GM19240 (cell line): ENCODE measurements around the gene ARMC2.
"Not testable (repeated sequence)": the region's sequence is repeated elsewhere in the genome, so short reads cannot be mapped to it uniquely, and the experiment has no call there.

ENCODE experiments used
- DNase-seq: peaks from one replicate; pipeline ENCODE4 v3.0.0; 2011; ENCODE audit warnings: low spot score; ENCODE audit not compliant: insufficient read length

The ARMC2 gene

DNA sequence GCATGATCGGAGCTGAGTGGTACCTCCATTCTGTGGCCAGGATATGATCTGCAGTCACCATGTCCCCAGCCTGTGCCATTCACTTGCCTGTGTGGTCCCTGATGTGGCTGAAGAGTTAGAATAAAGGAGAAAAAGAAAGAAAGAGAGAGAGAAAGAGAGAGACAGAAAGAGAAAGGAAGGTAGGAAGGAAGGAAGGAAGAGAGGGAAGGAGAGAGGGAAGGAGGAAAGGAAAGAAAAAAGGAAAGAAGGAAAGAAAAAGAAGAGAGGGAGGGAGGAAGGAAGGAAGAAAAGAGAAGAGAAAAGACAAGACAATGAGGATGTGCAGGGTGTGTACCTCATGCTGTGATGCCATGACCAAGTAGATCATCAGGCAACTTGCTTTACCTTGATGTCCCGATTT is 22.1 kb downstream of the ARMC2 start:
- no peak for DNase-seq

DNA sequence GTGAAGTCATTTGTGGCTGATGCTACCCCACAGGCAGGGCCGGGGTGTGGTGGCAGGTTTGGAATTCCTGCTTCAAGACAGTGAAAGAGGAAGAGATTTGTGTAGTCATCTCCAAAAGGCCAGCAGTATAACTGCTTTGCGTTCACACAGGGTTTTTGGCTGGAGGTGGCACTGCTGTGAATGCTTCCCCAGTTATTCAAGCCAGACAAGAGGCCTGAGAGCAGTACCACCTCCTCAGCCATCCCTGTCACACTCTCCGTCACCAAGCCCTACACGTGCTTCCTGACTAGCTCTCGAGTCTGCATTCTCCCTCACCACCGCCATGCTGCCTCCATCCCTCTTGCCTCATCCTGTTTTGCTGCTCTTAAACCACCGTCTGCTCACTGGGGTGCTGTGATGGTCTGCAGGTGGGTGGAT is 23.9 kb downstream of the ARMC2 start:
- no peak for DNase-seq

DNA sequence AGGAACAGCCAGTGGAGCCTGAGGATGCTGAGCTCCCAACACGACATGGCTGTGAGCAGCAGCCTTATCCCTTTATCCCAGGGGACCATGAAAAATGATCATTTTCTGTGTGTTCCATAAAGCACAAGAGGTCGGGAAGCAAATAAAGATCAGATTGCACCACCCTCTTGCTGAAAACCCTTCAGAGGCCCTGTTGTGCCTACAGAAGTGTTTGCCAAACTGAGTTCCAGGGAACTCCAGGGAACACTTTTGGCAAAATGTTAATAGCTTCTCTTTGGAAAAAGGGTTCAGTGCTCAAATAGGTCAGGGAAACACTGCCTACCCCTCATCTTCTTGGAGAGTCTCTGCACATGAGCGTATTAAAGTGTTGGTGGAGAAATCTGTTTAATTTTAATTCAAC is 24.4 kb downstream of the ARMC2 start:
- no peak for DNase-seq

DNA sequence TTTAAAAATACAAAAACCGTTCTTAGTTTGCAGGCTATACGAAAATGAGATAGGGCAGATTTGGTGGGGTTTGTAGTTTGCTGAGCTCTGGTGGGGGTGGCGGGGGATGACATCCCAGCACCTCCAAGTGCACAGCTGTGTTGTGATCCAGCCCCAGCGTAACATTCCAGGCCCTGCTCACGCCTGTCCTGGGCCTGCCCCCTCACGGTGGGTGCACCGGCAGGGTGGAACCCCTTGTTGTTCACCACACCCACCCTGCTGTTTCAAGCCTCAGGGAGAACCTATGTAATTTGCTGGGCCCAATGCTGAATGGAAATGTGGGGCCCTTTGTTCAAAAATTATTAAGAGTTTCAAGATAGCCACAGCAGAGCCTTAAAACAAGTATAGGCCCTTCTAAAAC is 25.0 kb downstream of the ARMC2 start:
- no peak for DNase-seq

DNA sequence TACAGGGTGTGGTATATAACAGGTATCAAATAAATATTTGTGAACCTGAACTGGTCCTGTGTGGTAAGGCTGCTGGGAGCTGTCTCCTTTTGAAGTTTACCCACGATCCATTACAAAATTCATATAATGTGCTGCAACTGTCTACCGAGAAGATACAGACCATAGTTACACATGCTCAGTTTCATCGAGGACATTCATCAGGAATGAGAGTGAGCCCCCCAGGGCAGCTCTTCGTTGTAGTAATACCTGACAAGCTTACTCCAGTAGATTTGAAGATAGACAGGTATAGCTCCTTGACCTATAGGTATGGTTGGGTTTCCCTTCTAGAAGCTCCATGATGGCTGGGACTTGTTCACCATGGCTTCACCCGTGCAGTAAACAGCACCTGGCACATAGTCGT is 25.7 kb downstream of the ARMC2 start:
- no peak for DNase-seq

DNA sequence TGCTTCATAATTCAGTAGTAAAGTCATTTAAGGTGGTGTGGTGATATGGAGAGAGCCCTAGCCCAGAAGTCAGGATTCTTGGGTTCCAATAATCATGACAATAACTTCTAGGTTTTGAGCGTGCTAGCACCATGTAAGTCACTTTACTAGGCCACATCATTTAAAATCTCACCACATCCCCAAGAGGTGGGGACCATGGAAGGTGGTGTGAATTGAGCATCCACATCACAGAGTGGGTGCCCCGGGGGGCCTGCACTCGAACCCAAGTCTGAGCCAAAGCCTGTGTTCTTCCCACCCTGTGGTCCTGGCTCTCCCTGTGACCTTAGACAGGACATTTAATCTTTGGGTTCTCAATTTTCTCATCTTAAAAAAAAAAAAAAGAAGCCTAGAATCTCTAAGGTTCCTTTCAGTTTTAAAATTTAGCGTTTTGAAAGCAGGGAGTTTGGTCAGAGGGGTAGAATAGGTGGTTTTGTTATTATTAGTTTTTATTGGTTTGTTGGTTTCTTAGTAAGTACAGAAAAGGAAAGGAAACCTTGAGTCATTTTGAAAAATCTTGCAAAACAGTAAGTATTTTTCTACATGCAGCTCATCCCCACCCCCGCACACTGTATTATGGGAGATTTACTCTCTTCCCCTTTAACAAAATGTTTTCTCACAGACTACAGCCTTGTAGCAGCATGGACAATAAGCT is 26.4 kb downstream of the ARMC2 start:
- no peak for DNase-seq

DNA sequence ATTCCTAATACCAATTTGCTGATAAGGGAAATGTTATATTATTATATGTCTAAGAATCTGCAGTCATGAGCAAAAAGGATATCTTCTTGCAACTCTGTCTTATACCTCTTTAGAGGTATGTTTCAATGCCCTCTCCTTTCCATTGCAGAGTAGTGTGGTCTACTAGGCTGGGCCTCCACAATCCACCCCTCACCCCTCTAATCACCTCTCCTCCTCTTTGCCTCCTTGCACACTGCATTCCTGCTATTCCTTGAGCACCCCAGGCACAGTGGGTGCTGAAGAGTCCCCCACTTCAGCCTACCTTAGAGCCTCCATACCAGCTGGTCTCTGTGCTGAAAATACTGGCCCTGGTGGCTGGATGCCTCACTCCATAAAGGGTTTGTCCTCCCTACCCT is 26.9 kb downstream of the ARMC2 start:
- DNase-seq: no peak

DNA sequence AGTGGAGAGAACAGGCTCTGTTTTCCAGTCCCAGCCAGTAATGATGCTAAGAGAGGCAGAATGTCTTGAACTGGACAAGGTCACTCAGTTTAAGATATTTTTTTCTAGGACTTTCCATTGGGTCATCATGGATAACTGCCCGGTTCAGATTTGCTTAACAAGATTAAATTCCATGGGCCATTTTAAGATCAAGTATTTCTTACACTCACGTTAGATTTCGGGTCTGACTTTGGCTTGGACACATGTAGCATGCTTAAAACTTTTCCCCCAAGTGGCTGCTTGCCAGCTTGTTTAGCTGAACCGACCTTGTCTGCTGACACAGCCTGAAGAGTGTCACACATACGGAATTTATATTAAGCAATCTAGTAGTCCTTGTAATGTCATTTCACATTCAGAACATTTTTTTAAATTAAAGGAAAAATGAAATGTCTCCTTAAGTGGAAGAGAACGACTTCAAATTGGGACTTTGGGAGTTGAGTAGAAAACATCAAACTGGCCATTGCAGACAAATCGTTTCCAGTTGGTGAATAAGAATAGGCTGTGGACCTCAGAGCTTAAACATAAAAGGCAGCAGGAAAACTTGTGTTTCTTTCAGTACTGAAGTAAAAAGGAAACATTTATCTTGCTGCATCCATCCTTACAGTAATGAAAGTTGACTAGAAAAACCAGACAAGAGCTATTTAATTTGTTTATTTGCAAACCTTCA is 29.0 kb downstream of the ARMC2 start:
- no peak for DNase-seq

DNA sequence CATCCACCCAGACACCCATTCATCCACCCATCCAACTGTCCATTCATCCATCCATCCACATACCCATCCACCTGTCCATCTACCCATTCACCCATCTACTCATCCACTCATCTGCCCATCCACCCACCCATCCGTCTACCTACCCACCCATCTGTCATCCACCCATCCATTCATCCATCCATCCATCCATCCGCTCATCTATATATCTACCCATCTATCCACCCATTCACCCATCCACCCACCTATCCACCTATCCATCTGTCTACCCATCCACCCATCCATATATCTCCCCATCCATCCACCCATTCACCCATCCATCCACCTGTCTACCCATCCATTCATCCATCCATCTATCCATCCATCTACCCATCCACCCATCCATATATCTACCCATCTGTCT is 30.7 kb downstream of the ARMC2 start:
- DNase-seq: no peak

DNA sequence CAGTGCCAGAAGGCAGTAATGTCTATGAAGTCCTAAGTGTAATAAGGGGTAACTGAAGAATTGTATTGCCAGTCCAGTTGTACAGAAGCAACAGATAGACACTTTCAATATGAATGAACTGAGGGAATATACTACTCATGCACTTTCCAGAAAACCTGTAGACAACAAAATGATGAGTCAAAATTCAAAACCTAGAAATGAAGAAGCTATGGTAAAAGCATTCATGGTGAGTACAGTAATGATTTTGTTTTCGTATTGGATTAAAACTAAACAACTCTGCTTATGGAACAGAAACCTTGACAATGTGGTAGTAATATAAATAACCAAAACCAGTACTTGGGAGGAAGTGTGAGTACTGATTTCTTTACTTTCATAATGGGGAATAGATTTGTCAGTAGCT is 35.0 kb downstream of the ARMC2 start:
- DNase-seq: no peak

DNA sequence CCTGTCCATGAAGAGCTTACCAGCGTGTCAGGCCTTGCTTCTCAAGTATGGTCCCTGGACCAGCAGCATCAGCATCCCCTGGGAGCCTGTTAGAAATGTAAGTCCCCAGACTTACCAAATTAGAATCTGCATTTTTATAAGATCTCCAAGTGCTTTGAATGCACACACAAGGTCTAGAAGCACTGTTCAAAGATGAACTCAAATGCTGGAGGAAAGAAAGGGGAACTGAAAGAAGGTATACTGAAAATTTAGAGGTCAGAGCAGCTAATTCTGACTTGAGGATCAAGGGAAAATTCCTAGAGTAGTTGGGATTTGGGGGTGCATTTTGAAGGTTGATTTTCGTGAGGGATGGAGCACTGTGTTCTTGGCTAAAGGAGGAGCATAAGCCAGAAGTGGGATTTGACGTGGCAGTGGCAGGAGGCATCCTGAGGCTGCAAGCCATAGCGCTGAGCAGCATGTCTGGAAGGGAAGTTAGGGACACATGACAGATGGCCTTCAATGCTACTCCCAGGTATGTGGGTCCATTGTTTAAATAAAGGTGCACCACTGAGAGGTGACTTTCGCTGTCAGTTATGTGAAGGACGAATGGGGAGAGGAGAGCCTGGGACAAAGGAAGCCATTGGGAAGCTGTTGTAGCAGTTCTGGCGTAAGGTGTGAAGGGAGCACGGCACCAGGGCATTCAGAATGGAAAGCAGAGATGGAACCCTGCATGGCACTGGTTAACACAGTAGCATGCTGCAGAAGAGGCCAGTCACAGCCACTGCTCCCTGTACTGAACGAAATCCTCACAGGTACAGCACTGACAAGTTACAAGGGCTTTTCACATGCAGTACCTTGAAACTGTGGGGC is 36.2 kb downstream of the ARMC2 start:
- no peak for DNase-seq

DNA sequence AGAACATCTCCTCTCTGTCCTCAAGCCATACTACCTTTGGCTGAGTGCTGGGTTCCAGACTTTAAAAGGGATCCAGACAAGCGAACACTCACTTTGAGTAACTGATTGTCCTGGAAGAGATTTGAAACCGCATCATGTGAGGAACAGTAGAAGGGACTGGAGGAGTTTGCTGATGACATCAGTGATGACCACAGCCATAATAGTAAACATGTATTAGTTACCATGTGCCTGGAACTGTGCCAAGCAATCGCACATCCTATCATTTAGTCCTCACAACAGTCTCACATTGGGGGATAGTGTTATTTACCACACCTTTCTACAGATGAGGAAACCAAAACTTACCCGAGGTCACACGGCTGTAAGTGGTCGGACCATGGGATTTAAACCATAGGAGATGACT is 39.8 kb downstream of the ARMC2 start:
- DNase-seq: no peak

DNA sequence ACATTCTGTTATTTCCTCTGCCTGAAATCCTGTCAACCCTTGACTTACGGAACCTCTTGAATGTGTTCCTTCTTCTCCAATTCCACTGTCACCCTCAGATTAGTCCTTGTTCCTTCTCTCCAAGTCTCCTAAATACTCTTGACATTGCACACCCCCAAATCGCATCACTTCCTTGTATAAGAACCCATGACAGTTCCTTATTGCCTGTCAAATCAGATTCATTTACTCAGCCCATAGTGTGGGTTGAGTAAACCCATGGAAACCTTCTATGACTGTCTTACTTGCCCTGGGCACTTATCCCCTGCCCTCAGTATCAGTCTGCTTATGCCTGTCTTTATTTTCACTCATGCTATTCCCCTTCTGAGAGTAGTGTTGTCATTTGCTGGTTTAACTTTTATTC is 40.5 kb downstream of the ARMC2 start:
- DNase-seq: no peak

DNA sequence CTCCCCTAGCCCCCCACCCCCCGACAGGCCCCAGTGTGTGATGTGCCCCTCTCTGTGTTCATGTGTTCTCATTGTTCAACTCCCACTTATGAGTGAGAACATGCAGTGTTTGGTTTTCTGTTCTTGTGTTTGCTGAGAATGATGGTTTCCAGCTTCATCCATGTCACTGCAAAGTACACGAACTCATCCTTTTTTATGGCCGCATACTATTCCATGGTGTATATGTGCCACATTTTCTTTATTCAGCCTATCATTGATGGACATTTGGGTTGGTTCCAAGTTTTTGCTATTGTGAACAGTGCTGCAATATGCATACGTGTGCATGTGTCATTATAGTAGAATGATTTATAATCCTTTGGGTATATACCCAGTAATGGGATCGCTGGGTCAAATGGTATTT is 42.7 kb downstream of the ARMC2 start:
- DNase-seq: not testable (repeated sequence)

DNA sequence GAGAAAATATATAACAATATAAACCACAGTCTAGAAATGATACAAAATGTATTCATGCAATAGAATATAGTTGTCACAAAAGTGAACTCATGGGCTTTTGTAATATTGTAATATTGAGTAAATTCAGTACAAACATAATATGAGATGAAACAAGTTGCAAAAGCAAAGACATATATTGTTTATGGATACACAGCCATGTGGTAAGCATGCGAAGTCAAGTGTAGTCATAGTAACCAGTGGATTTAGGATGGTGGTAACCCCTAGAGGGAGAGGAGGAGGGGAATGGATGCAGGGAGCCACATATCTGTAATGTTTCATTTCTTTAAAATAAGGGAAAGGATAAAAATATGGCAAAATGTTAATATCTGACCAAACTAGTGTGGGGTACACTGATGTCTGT is 47.3 kb downstream of the ARMC2 start:
- DNase-seq: no peak

DNA sequence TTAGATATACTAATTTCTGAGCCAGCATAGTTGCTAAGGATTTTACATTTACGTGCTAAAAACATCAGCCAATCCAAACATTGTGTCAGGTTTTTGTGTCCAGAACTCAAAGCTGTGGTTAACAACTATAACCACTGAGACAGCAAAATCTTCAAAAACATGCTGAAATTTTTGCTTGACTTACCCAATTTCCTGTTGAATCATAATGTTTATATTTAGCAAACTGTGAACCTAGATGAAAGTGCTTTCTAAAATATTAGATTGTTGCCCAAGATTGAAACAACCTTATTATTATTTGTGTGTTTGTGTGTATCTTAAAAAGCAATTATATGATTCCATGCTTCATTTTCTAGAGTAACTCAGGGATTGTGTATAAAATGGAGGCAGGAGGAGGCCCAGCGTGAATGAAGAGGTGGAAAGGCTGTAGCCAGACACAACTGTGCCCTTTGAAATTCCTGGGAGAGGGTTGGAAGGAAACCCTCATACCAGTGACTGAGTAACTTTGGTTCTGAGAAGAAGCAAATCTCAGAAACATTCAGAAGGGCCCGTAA is 48.0 kb downstream of the ARMC2 start:
- DNase-seq: no peak

DNA sequence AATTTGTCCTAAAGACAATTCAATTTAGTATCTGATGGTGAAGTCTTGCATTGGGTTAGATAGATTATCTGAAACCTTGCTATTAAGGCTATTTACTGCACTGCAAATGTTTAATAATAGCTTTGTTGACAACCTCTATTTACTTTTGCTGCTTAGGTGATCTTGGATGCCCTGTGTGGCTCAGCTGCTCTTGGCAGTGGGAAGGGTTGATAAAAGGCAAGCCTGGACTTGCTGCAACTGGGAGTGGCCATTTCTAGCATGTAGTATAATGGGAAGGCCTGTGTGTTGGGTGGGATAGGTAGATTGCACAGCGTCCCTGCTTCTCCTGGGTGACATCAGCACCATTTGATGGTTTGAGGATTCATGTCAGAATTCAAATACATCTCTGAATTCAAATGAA is 49.1 kb downstream of the ARMC2 start:
- DNase-seq: no peak

DNA sequence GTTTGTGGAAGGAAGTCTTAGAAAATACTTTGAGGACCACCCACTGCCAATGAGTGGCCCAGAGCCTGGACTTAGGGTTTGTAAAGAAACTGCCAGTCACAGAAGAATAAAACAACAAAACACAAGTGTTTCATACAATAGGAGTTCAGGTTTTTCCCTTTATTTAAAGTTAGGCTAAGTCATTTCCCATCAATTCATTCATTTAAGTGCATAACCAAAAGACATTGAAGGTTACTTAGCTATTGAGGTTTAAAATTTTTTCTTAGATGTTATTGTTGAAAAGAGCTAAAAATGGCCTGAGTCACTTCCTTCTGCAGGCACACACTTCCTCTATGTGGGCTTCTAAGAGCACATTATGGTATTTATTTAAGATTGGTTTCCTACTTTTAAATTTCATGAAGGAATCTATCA is 54.2 kb downstream of the ARMC2 start:
- no peak for DNase-seq

DNA sequence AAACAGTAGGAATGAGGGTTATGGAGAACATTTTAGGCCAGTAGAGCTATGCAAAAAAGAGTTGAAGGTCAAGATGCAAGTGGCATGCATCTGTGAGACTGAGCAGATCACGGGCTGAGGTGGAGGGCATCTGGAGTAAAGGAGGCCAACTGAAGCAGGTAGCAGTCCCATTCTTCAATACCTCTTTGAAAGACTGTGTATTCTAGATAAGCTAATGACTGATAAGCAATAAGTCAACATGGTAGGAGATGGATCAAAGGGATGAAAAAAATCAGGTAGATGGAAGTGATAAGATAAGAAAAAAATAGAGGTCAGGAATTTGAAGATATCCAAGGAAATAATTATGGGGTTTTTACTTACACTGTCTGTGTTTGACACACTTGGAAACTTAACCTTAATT is 55.6 kb downstream of the ARMC2 start:
- no peak for DNase-seq

DNA sequence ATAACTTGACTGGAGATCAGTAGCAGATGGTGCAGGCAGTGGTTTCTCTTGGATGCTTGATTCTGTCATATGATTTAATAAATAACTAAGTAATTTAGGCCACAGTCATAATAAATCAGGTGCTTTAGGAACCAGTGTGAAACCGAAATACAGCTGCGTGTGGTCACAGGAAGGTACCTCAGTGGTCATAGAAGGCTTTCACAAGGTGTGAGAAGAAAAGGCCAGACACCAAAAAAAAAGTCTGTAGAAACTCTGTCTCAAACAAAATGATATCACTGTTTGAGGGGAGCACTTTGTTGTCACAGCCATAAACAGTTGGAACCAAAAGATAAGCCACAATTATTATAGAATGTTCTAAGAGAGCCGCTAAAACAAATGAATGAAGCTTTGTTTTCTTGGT is 56.5 kb downstream of the ARMC2 start:
- peak; percentile 23 for DNase-seq

DNA sequence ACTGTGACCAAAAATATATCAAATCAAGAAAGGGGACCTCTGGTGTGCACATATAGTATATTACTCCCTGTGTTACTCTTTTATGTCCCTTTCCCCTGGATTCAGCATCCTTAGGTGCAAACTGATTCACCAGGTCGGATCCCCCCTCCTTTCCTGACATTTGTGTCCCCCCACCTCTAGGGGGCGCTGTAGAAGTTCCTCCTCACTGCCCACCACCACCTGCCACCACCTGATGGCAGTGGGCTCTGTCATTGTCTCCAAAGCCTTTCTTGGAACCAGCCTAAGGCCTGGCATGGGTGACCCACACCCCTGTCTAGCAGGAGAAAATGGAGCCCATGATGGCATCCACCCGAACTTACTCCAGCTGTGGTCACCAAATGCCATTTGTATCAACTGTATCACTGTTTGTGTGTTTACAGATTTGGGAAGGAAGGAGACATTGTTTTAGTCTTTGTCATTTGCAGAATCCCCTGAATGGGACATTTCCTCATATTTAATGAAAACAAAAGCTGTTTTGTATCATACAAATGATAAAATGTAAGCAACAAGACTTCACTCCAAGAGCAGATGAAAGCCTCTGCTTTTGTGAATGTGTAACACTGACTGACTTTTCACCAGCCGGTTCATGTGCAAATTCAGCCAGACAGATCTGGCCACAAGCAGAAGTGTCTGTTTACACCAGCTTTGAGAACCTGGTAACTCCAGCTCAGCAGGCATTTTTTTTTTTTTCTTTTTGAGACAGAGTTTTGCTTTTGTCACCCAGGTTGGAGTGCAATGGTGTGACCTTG is 66.2 kb downstream of the ARMC2 start:
- no peak for DNase-seq
